ENCODE results near the gene OSGIN1.

OSGIN1 gene

DNA sequence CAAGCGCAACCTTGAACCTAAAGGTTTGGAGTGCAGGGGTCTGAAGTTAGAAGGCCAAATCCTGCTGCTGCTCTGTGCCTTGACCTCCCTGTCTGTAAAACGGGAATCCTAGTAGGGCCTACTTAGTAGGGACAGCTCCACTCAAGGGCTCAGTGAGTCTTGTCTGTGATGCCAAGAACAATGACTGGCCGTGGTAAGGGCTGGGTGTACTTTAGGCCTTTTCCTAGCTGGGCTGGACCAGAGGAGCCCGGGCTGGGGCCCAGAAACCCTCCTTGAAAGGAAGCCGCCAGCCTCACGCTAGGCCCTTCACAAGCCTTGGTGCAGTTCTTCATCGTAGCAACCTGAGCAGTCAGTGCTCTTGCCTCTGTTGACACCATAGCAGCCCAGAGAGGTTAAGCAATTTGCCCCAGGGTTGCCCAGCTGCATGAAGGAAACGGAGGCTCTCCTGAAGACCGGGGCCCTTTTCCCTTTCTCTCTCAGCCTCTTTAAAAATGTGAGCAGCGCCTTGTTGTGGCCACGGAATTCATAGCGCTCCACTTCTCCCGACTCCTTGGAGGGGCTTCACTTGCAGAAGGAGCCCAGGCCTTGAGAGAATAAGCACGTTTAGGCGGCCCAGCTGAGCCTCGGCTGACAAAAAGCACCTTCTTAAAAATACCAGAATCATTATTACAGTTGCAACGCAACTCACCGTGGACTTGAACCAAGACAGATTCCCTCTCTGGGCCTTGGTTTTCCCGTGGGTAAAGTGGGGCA, 19.4 kb downstream of the OSGIN1 start:
- DNase-seq = no peak
- peaks cover 0 to 12% (median 10%) of the 10 kb centered on the region in 4 donors for H3K4me1 ChIP-seq
- peaks cover 0 to 33% of the 10 kb centered on the region in 2 donors for H3K27me3 ChIP-seq
- no peak overlapping the region for H3K4me3 ChIP-seq
- intact Hi-C loops (cut with DNase I; ENCODE audit: low total_unique reads) = no loop called here
- no peak overlapping the region for H3K27ac ChIP-seq
- H3K9me3 ChIP-seq = peaks cover 0 to 2% (median 0%) of the 10 kb centered on the region in 3 donors
- TF ChIP-seq, protein P1, sequence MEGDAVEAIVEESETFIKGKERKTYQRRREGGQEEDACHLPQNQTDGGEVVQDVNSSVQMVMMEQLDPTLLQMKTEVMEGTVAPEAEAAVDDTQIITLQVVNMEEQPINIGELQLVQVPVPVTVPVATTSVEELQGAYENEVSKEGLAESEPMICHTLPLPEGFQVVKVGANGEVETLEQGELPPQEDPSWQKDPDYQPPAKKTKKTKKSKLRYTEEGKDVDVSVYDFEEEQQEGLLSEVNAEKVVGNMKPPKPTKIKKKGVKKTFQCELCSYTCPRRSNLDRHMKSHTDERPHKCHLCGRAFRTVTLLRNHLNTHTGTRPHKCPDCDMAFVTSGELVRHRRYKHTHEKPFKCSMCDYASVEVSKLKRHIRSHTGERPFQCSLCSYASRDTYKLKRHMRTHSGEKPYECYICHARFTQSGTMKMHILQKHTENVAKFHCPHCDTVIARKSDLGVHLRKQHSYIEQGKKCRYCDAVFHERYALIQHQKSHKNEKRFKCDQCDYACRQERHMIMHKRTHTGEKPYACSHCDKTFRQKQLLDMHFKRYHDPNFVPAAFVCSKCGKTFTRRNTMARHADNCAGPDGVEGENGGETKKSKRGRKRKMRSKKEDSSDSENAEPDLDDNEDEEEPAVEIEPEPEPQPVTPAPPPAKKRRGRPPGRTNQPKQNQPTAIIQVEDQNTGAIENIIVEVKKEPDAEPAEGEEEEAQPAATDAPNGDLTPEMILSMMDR (IDR thresholded peaks at IDR 0.05) = no peak
- no peaks in the 10 kb centered on the region for H3K36me3 ChIP-seq

DNA sequence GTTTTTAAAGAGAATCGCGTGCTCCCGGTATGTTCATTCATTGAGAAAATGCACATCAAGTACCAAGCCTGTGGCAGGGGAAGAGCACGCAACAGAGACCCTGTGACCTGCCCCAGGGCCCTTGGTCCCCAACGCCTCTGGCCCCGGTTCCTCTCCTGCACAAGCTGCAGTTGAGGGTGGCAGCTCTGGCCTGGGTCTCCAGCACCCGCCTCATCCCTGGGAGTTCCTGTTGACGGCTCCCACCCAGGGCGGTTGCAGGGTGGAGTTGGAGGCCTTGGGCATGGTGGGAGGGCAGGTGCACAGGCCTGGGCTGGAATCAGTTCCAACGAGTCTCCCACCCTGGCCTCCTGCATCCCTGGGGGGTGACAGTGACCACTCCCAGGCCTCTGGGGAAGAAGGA, 20.0 kb downstream of the OSGIN1 start:
- TF ChIP-seq, protein P1 (IDR thresholded peaks at IDR 0.05) = no peak
- Histone ChIP-seq H3K36me3 (no peaks in the 10 kb centered on the region), H3K27me3 (peaks cover 0 to 30% of the 10 kb centered on the region in 2 donors), H3K9me3 (peaks cover 0 to 6% (median 0%) of the 10 kb centered on the region in 3 donors), H3K27ac (no peak overlapping the region), H3K4me1 (peaks cover 0 to 9% (median 6%) of the 10 kb centered on the region in 4 donors), H3K4me3 (no peak overlapping the region)
- intact Hi-C loops (cut with DNase I; ENCODE audit: low total_unique reads) = no loop called here
- DNase-seq = no peak

DNA sequence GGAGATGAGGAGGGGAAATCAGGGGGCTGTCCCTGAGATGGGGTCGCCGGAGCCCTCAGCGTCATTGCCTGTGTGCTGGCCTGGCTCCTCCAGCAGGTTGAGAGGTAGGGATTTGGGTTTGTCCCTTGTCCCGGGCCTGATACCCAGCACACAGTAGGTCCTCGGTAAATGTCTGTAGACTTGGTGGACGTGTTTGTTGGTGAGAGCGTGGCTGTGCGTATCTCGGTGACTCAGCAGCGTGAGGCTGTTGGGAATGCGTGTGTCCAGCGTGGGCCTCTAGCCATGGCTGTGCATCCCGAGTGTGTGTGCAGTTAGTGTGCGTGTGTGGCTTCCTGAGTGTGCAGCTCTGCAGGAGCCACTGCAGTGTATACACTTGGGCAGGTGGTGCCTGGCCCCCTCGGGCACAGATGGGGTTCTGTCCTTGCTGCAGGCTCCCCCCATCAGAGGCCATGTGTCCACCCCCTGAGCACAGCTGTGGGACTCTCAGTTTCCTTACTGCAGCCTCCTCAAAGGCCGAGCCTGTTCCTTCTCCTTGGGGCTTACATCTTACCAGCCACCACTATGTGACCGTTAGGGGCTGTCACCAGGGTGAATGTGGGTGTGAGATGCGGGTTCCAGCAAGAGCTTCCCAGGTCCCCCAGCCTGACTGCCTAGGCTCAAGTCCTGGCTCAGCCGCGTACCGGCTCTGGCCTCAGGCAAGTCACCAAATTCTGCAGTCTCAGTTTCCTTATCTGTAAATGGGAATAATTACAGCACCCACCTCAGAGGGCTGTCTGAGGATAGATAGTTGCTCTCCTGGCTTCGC, 20.7 kb downstream of the OSGIN1 start:
- peaks cover 0 to 4% (median 3%) of the 10 kb centered on the region in 4 donors for H3K4me1 ChIP-seq
- no peaks in the 10 kb centered on the region for H3K36me3 ChIP-seq
- DNase-seq = no peak
- TF ChIP-seq, protein P1 (IDR thresholded peaks at IDR 0.05) = no peak
- intact Hi-C loops (cut with DNase I; ENCODE audit: low total_unique reads) = no loop called here
- peaks cover 0 to 26% of the 10 kb centered on the region in 2 donors for H3K27me3 ChIP-seq
- no peak overlapping the region for H3K27ac ChIP-seq
- H3K9me3 ChIP-seq = peaks cover 0 to 12% (median 0%) of the 10 kb centered on the region in 3 donors
- H3K4me3 ChIP-seq = no peak overlapping the region

DNA sequence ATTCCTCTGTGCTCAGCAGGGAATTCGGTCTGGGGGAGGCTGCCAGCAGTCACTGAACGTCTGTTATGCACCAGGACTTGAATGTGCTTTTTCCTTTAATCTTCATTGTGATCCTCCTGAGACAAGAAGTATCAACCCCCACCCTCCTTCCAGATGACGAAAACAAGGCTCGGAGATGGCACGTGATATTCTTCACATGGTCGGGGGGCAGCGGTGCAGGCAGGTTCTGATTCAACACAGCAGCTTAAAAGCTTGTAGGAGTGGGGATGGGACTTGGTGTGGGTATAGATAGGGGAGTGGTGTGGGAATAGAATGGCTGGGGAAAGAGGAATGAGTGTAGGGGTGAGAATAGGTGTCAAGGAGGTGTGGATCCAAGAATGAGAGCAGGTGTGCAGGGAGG, 21.4 kb downstream of the OSGIN1 start:
- no peak for DNase-seq
- intact Hi-C loops (cut with DNase I; ENCODE audit: low total_unique reads) = no loop called here
- Histone ChIP-seq H3K36me3 (no peaks in the 10 kb centered on the region), H3K4me3 (no peak overlapping the region), H3K4me1 (no peaks in the 10 kb centered on the region), H3K9me3 (peaks cover 0 to 12% (median 4%) of the 10 kb centered on the region in 3 donors), H3K27me3 (peaks cover 0 to 19% of the 10 kb centered on the region in 2 donors), H3K27ac (no peak overlapping the region)
- TF ChIP-seq, protein P1 (IDR thresholded peaks at IDR 0.05) = no peak

DNA sequence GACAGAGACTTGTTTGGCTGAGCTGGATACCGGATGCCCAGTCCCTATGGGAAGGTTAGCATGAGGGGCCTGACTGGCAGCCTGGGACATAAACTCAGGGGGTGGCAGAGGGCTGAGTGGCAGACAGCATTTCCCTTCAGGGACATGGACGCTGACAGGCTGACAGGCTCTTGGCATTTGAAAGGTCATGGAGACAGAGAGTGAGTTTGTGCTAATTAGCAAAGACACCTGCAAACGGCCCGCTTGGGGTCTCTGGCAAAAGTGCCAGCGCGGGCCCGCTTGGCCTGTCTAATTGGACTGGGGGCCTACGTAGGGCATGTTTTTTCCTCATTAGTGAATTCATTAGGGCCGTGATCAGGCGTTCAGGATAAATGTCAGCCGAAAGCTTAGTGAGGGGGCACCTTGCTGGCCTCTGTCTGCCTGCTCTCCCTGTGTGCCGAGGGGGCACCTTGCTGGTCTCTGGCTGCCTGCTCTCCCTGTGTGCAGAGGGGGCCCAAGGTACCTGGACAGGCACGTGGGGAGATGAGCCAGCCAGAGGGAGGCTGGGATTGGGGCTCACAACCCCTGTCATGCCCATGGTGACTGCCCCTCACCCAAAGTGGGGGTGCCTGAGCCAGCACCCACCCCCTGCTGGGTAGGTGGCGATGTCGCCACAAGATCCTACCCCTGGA, 22.7 kb downstream of the OSGIN1 start:
- H3K4me3 ChIP-seq = no peak overlapping the region
- H3K4me1 ChIP-seq = no peaks in the 10 kb centered on the region
- TF ChIP-seq, protein P1 (IDR thresholded peaks at IDR 0.05) = no peak
- H3K36me3 ChIP-seq = no peaks in the 10 kb centered on the region
- peaks cover 0 to 9% of the 10 kb centered on the region in 2 donors for H3K27me3 ChIP-seq
- H3K27ac ChIP-seq = no peak overlapping the region
- DNase-seq = no peak
- peaks cover 0 to 12% (median 4%) of the 10 kb centered on the region in 3 donors for H3K9me3 ChIP-seq
- intact Hi-C loops (cut with DNase I; ENCODE audit: low total_unique reads) = no loop called here
